K562 (cell line): ENCODE measurements around the gene LBHD2.

Experiments
- E2F3 ChIP-seq: fragments of 250-450 bp; sonication (Bioruptor Pico); IDR thresholded peaks from 2 replicates; pipeline ENCODE4 v1.4.0; 2020; ENCODE audit warnings: mild to moderate bottlenecking
- MAX ChIP-seq: sonication (generic); formaldehyde crosslinking; IDR thresholded peaks from 2 replicates; pipeline ENCODE4 v1.9.0; 2022; ENCODE audit warnings: mild to moderate bottlenecking, missing genetic modification reagents
- TCF3 ChIP-seq: sonication (generic); formaldehyde crosslinking; IDR thresholded peaks from 2 replicates; pipeline ENCODE4 v1.4.0; 2020; ENCODE audit warnings: mild to moderate bottlenecking, missing genetic modification reagents
- TF ChIP-seq, protein P1 (sequence below), 2 experiments: IDR thresholded peaks; 2 replicates each; pipeline ENCODE4 v1.6.1; 2011; ENCODE audit warnings: borderline replicate concordance in 1 of 2, control low read depth in 1 of 2, low read depth in 1 of 2, low read length in 1 of 2, mild to moderate bottlenecking in 1 of 2, mixed read lengths in 1 of 2, moderate library complexity in 1 of 2; ENCODE audit not compliant: insufficient read depth in 1 of 2, insufficient read length in 1 of 2, poor library complexity in 1 of 2, severe bottlenecking in 1 of 2; ENCODE audit errors: extremely low read depth in 1 of 2

DNA sequence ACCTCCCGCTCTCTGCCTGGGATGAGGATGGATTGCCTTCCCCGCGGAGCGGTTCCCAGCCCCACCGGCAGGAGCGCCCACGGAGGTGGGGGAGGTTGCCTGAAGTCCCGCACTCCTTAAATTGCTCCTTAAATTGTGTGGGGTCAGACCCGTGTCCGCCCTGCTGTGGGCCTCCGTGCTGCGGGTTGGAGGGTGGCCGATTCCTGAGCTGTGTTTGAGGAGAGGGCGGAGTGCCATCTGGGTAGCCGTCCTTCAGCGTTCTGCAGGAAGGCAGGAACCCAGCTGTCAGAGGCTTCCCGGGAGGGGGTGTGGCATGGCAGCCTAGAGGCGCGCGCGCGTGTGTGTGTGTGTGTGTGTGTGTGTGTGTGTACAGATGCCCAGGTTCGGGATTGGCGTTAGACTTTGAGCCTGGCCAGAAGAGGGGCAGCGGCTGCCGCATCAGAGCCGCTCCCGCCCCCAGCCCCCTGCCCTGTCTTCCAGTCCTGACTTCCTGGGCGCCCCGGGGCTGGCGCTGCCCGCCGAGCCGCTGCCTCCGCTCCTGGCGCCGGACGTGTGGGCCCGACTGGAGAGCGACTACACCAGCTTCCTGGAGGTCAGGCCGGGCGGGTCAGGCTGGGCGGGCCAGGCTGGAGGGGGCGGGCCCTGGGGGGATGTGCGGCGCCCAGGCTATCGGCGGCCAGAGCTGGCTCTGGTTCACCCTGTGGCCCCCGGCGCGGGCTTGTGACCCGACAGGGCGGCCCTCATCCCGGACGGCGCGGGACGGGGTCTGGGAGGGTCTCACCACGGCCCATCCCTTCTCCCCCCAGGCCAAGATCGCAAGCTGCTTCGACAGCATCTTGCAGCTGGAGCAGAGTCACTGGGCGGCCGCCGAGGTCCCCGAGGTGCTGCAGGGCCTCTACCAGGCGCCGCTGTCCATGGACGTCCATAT is 19.7 kb downstream of the LBHD2 start:
- TF ChIP-seq E2F3 (CRISPR knock-in tag) (no peak), TCF3 (CRISPR knock-in tag) (no peak), MAX (CRISPR knock-in tag) (no peak)
- TF ChIP-seq, protein P1, sequence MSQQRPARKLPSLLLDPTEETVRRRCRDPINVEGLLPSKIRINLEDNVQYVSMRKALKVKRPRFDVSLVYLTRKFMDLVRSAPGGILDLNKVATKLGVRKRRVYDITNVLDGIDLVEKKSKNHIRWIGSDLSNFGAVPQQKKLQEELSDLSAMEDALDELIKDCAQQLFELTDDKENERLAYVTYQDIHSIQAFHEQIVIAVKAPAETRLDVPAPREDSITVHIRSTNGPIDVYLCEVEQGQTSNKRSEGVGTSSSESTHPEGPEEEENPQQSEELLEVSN (IDR thresholded peaks at IDR 0.05; ENCODE audit: borderline replicate concordance in 1 of 2, extremely low read depth in 1 of 2, insufficient read depth in 1 of 2, insufficient read length in 1 of 2, low read depth in 1 of 2, low read length in 1 of 2, poor library complexity in 1 of 2, severe bottlenecking in 1 of 2) = no peak
